ENCODE results near the gene EHBP1. TPM values are rescaled to one million over a fixed set of nuclear protein-coding genes. Genes with fewer than 3 reads are reported as not detected.

Gene EHBP1
- total RNA-seq, 2 donors from 2014 or later = 64.6 to 67.6 TPM

DNA sequence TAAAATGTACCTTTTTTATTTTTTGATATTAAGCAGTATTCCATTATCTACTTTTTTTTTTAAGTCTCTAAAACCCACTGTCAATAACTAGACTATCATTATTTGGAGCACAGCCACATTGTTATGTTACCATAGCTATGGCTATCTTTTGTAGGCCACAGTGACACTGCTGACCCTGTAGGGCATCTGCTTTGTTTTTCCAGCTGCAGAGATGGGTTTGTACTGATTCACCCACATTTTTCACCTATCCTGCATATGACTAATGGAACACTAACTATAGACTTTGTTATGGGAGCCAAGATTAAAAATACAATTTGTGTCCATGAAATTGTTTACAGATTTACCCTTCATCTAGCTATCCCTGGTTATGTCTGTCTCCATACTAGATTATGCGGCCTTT, 323.5 kb downstream of the EHBP1 start:
- no peak for DNase-seq (ENCODE audit: low spot score)
- intact Hi-C loops (cut with DNase I) = no loop called here

- intact Hi-C loops (cut with DNase I) = no loop called here
- DNase-seq (ENCODE audit: low spot score) = no peak
These were observed 329.0 kb downstream of the EHBP1 start for GRCh38 chr2:63034526-63034925.

DNA sequence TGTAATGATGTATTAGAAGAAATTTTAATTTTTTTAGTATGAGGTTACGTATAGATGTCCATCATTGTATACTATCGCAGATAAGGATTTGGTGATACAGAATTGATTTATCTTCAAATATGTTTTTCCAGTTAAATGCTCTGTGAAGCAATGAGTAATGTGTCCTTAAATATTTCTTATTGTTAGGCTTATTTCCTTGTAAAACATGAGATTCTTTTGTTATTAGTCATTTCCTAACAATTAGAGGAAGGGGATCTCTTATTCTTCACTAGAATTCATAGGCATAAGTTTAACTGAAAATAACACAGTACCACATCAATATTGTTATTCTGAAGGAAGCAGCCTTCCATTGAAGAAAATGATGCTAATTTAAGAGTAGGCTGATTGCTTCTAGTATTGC, 329.7 kb downstream of the EHBP1 start:
- intact Hi-C loops (cut with DNase I) = no loop called here
- DNase-seq (ENCODE audit: low spot score) = no peak

DNA sequence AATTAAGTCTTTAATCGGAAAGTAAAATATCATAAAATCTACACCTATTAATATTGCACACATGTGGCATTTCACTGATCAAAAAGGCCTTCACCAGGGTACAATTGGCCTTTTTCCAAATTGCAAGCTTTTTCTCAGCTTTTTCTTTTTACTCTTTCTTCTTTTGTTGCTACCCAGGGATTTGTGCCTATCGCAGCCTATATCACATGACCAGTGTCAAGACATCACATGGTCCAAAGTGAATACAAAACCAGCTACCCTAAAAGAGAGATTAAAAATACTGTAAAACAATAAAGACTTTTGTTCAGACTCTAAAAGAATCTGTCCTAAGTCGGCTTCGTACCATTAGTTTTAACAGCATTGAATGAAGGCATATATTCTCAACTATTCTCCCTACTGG, 330.1 kb downstream of the EHBP1 start:
- DNase-seq (ENCODE audit: low spot score) = no peak
- intact Hi-C loops (cut with DNase I) = no loop called here

DNA sequence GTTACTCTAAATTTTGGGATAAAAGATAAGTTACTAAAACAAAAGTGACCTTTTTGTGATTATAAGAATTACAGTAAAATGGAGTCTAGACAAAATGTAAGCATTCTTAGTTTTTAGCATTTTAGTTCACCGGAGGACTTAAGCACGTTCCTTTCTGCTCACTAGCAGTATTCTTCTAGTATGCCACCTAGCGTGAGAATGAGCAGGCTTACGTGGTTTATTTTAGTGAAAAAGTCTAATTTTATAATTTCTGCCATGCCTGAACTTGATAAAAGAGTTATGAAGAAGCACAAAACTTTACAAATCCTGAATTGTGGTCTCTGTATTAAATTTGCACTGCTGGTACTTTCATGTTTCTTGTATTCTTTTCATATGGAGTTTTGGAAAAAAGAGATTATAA, 332.5 kb downstream of the EHBP1 start:
- intact Hi-C loops (cut with DNase I) = no loop called here
- no peak for DNase-seq (ENCODE audit: low spot score)

- DNase-seq (ENCODE audit: low spot score) = no peak
- intact Hi-C loops (cut with DNase I) = no loop called here
These were observed 335.1 kb downstream of the EHBP1 start for GRCh38 chr2:63040586-63040985.

DNA sequence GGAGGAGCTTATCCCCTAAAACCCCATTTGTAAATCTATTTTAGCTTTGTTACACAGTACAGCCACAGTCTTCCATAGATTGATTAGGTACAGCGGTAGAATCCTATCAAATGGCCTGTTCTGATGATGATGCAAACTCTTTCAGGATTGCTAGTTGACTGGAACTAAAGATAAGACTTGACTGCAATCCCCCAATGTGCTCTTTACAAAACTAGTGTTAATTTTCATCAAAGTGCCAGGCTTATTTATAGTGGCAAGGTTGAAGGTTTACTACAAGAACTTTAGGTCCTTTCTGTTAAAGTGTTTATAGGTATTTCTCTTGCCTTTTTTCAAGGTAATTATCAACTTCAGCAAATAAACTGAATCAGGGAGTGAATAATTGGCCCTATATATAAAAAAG, 336.1 kb downstream of the EHBP1 start:
- no peak for DNase-seq (ENCODE audit: low spot score)
- intact Hi-C loops (cut with DNase I) = no loop called here

DNA sequence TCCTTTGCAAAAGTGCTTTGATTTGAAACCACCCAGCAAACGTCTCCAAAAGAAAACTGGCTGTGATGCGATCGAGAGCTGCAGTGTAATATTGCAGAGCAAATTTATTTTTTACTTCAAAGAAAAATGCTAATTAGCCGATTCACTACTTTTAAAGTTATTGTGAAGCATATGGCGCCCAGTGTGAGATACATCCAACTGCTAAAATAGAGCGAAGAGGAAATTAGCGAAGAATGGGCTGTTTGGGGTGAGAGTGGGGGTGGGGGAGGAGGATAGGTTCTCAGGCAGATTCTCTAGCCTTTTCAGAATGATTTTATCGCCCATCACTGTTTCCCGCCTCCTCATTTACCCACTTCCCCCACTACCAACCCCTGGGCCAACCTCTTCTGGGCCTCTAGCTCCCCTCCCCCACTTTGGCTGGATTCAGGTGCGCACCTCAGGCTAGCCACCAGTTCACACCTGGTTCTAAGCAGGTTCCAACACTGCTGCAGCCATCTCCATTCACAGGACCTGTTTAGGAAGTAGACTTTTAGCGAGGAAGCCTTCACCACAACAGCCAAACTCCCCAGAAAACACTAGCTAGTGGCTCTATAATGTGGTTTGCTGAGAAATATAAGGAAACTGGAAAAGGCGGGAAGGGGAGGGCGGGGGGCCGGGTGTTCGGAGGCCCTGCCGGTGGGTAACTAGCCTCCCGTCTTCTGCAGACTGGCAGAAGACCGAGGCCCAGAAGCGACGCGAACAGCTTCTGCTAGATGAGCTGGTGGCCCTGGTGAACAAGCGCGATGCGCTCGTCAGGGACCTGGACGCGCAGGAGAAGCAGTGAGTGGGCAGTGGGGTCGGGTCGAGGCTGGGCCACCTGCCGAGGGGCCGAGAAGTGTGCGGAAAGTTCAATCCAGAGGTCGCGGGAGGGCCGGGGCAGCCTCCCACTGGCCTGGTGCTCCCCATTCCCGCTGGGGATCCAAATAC, 339.1 kb downstream of the EHBP1 start:
- intact Hi-C loops (cut with DNase I) = no loop called here
- DNase-seq (ENCODE audit: low spot score) = peak; percentile 66

GRCh38 chr2:63046552-63046951, 341.0 kb downstream of the EHBP1 start:
- intact Hi-C loops (cut with DNase I) = no loop called here
- DNase-seq (ENCODE audit: low spot score) = no peak

GRCh38 chr2:63046961-63047320, 341.4 kb downstream of the EHBP1 start:
- intact Hi-C loops (cut with DNase I) = no loop called here
- DNase-seq (ENCODE audit: low spot score) = no peak

GRCh38 chr2:63047321-63048279, 342.1 kb downstream of the EHBP1 start:
- intact Hi-C loops (cut with DNase I) = no loop called here

DNA sequence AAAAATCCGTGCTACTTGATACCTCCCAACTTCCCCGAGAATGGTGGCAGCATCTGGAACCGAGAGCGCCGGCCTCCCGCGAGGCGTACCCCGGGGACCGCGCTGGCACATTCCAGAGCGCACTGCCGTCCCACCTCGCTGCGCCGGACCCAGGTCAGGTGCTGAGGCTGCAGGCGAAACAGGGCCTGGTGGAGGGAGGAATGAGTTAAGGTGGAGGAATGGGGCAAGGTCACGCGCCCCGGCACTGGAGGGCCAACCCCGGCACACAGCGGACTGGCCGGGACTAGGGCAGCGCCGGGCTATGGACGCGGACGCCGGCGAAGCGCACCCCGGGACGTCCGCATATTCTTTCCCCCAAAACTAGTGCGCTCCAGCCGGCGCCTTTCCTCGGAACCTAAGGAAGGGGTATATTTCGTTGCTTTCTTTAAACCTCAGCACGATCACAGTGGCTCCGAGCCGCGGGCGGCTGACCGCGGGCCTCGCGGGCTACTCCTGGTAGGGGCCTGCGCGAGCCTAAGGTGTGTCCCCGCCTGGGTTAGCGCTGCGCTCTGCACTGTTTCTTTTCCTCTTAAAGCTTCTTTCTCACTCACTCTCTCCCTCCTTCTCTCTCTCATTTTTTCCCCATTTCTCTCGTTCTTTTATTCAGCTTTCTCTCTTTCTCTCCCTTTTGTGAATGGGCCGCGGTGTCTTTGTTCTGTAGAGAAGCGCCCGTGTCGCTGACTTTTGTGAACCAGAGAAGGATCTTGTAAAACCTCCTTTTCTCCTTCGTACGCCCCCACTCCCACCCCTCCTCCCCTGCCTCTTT, 343.1 kb downstream of the EHBP1 start:
- intact Hi-C loops (cut with DNase I) = no loop called here
- peak; percentile 61 for DNase-seq (ENCODE audit: low spot score)

More at GRCh38 chr2:63047321-63048279, 342.1 kb downstream of the EHBP1 start:
- DNase-seq (ENCODE audit: low spot score) = peak; percentile 81

- intact Hi-C loops (cut with DNase I) = no loop called here
- DNase-seq (ENCODE audit: low spot score) = peak; percentile 75
These were observed 343.9 kb downstream of the EHBP1 start for GRCh38 chr2:63049211-63049969.

GRCh38 chr2:63049970-63050333, 344.4 kb downstream of the EHBP1 start:
- intact Hi-C loops (cut with DNase I) = no loop called here
- peak; percentile 72 for DNase-seq (ENCODE audit: low spot score)

- intact Hi-C loops (cut with DNase I) = no loop called here
- no peak for DNase-seq (ENCODE audit: low spot score)
These were observed 345.0 kb downstream of the EHBP1 start, which contains the start of gene OTX1 for GRCh38 chr2:63050334-63051041. TSS of gene OTX1 (plus strand) at chr2:63050830. CDS start at chr2:63052991, 2,161 bp downstream.

DNA sequence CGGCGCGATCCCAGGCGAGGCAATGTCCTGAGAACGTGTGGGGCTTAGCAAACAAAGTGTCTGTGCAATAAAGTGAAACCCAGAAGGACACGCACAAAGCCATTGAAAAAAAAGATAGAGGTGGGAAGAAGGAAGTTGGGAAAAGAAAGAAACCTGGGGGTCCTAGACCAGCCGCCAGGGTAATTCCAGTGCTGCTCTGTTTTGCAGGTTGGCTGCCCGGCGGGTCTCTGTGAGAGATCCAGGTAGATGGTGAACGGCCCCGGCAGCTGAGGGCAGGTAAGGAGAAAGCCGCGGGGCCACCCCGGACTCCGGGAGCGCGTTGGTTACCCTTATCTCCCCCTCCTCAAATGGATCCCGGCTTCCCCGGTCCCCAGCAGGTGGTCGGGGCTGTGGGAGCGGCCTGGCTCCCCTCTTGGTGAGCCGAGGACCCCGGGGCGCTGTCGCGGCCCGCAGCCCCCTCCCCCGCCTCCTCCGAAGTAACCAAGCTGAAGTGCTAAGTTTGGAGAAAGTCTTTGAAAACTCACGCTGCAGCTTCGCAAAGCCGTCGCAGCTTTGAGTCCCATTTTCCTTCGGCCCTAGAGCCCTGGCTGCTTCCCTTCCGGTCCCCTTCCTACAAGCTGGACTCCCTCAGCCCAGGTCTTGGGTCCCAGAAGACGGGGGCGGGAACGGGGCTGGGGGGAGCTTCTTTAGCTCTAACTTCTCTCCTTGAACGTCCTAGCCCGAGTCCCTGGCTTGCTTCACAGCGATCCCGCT, 345.7 kb downstream of the EHBP1 start:
- DNase-seq (ENCODE audit: low spot score) = no peak
- intact Hi-C loops (cut with DNase I) = no loop called here

DNA sequence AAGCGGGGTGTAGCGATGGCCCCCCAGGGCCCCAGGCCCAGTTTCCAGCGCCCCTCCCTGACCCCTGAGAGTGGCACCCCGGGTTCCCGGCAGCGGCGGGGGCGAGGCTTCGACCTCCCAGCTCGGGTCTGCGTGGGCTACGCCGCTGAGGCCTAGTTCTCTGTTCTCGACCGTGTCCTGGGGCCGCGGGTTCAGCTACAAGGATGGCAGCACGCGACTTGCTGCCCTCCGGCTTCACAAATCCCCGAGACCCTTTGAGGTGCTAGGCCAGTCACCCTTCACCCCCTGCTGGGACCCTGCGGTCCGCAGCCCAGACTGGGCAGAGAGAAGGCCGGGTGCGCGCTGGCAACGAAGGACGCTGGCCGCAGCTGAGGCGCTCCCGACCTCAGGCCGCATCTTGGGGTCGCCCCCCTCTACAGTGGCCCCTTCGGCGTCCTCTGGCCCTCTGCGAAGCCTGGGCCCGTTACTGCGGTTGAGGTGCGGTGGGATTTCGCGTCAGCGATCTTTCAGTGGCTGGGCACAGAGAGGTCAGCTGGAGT, 346.4 kb downstream of the EHBP1 start:
- DNase-seq (ENCODE audit: low spot score) = peak; percentile 79
- intact Hi-C loops (cut with DNase I) = no loop called here
